GM21717 (cell line): ENCODE results near the gene TRMT61A.

Experiments used
- ATAC-seq: cut with Tn5 transposase; IDR thresholded peaks from one replicate; pipeline ENCODE4 v1.9.1; 2021; ENCODE audit warnings: mild to moderate bottlenecking, moderate library complexity; ENCODE audit not compliant: unreplicated experiment

The TRMT61A gene

GRCh38 chr14:103528587-103529382, at the start of gene TRMT61A:
Gene TRMT61A (plus strand): TSS chr14:103529196. CDS start chr14:103529979, 783 bp downstream.
- ATAC-seq, result no peak

GRCh38 chr14:103480595-103480994, 48.4 kb upstream of the TRMT61A start:
- peak; percentile 72 for ATAC-seq

GRCh38 chr14:103483600-103483999, 45.4 kb upstream of the TRMT61A start:
- ATAC-seq, result no peak

GRCh38 chr14:103485504-103485903, 43.5 kb upstream of the TRMT61A start:
- ATAC-seq, result no peak

- ATAC-seq, result no peak
These were observed 40.9 kb upstream of the TRMT61A start for GRCh38 chr14:103488071-103488470.

GRCh38 chr14:103488960-103489359, 40.0 kb upstream of the TRMT61A start:
- no peak for ATAC-seq

GRCh38 chr14:103489621-103490020, 39.4 kb upstream of the TRMT61A start:
- no peak for ATAC-seq

GRCh38 chr14:103491691-103492090, 37.3 kb upstream of the TRMT61A start:
- no peak for ATAC-seq

- no peak for ATAC-seq
These were observed 36.7 kb upstream of the TRMT61A start for GRCh38 chr14:103492156-103492925.

GRCh38 chr14:103495854-103496253, 33.1 kb upstream of the TRMT61A start:
- no peak for ATAC-seq

- ATAC-seq, result no peak
These were observed 32.2 kb upstream of the TRMT61A start for GRCh38 chr14:103496776-103497175.

- ATAC-seq, result no peak
These were observed 29.3 kb upstream of the TRMT61A start for GRCh38 chr14:103499709-103500108.

GRCh38 chr14:103500148-103500990, 28.6 kb upstream of the TRMT61A start:
- ATAC-seq, result no peak

GRCh38 chr14:103501041-103501870, 27.7 kb upstream of the TRMT61A start:
- ATAC-seq, result no peak

GRCh38 chr14:103501921-103502669, 26.9 kb upstream of the TRMT61A start:
- no peak for ATAC-seq

- no peak for ATAC-seq
These were observed 26.1 kb upstream of the TRMT61A start for GRCh38 chr14:103502877-103503276.

GRCh38 chr14:103503296-103503695, 25.7 kb upstream of the TRMT61A start:
- ATAC-seq, result no peak

GRCh38 chr14:103504991-103505565, 23.9 kb upstream of the TRMT61A start:
- no peak for ATAC-seq

- ATAC-seq, result no peak
These were observed 21.2 kb upstream of the TRMT61A start for GRCh38 chr14:103507751-103508150.
